ENCODE data around the gene STAT4.

- TF ChIP-seq POLR2A (IDR thresholded peaks at IDR 0.05) = no peak
- TF ChIP-seq, protein P1, sequence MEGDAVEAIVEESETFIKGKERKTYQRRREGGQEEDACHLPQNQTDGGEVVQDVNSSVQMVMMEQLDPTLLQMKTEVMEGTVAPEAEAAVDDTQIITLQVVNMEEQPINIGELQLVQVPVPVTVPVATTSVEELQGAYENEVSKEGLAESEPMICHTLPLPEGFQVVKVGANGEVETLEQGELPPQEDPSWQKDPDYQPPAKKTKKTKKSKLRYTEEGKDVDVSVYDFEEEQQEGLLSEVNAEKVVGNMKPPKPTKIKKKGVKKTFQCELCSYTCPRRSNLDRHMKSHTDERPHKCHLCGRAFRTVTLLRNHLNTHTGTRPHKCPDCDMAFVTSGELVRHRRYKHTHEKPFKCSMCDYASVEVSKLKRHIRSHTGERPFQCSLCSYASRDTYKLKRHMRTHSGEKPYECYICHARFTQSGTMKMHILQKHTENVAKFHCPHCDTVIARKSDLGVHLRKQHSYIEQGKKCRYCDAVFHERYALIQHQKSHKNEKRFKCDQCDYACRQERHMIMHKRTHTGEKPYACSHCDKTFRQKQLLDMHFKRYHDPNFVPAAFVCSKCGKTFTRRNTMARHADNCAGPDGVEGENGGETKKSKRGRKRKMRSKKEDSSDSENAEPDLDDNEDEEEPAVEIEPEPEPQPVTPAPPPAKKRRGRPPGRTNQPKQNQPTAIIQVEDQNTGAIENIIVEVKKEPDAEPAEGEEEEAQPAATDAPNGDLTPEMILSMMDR (IDR thresholded peaks at IDR 0.05) = no peak
These were observed 100.8 kb downstream of the STAT4 start for GRCh38 chr2:191049728-191050639.
